Measurements from ENCODE around the gene MAGEC3. TPM values are rescaled to one million over a fixed set of nuclear protein-coding genes. Genes with fewer than 3 reads are reported as not detected.

MAGEC3 gene
- total RNA-seq, 4 donors from 2014 or later: not detected

DNA sequence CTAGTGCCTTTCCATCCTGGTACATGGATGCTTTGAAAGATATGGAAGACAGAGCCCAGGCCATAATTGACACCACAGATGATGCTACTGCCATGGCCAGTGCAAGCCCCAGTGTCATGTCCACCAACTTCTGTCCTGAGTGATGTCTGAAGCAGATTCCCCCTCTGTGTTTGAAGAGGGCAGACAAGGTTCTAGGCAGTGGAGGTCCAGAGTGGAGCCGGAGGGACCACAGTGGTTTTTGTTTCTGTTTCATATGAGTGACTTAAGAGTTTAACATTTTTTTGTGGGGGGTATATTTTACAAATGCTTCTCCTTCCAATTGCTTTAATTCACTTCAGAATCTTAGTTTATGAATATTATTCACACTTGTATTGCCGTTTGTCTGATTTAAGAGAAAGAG, 59.6 kb downstream of the MAGEC3 start:
- no peak overlapping the region for H3K4me3 ChIP-seq
- DNase-seq (ENCODE audit: low spot score in 2 of 2): no peak
- no peaks in the 10 kb centered on the region for H3K27me3 ChIP-seq
- H3K36me3 ChIP-seq: no peaks in the 10 kb centered on the region
- H3K4me1 ChIP-seq: no peaks in the 10 kb centered on the region
- no peaks in the 10 kb centered on the region for H3K9me3 ChIP-seq
- 87% methylated on average over 2 of the region's 2 CpGs for WGBS
- TF ChIP-seq EP300 (IDR thresholded peaks at IDR 0.05): no peak
- TF ChIP-seq, protein P1, sequence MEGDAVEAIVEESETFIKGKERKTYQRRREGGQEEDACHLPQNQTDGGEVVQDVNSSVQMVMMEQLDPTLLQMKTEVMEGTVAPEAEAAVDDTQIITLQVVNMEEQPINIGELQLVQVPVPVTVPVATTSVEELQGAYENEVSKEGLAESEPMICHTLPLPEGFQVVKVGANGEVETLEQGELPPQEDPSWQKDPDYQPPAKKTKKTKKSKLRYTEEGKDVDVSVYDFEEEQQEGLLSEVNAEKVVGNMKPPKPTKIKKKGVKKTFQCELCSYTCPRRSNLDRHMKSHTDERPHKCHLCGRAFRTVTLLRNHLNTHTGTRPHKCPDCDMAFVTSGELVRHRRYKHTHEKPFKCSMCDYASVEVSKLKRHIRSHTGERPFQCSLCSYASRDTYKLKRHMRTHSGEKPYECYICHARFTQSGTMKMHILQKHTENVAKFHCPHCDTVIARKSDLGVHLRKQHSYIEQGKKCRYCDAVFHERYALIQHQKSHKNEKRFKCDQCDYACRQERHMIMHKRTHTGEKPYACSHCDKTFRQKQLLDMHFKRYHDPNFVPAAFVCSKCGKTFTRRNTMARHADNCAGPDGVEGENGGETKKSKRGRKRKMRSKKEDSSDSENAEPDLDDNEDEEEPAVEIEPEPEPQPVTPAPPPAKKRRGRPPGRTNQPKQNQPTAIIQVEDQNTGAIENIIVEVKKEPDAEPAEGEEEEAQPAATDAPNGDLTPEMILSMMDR (IDR thresholded peaks at IDR 0.05): no peak
- no peak for TF ChIP-seq POLR2A (IDR thresholded peaks at IDR 0.05)
- no peak for TF ChIP-seq POLR2AphosphoS5 (IDR thresholded peaks at IDR 0.05)
- no peak overlapping the region for H3K27ac ChIP-seq

DNA sequence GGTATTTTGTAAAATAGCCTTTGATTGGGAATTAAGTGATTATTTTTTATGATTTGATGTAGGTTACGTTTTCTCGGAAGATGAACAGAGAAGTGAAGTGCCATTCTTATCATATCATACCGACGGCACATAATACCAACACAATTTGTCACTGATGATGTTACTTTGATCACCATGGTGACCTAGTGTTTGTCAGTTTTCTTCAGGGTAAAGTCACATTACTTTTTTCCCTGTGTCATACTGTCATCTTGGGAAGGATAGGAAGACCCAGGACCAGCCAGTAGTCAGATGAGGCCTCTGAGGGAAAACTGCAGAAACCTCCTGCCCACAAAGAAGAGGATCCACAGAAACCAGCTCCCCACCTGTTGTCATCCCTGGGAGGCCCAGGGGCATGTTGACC, 64.2 kb downstream of the MAGEC3 start:
- Histone ChIP-seq H3K36me3 (no peaks in the 10 kb centered on the region), H3K4me1 (no peaks in the 10 kb centered on the region), H3K27me3 (no peaks in the 10 kb centered on the region), H3K4me3 (no peak overlapping the region), H3K9me3 (no peaks in the 10 kb centered on the region), H3K27ac (no peak overlapping the region)
- TF ChIP-seq, protein P1 (IDR thresholded peaks at IDR 0.05): no peak
- TF ChIP-seq EP300 (IDR thresholded peaks at IDR 0.05): no peak
- TF ChIP-seq POLR2AphosphoS5 (IDR thresholded peaks at IDR 0.05): no peak
- TF ChIP-seq POLR2A (IDR thresholded peaks at IDR 0.05): no peak
- DNase-seq (ENCODE audit: low spot score in 2 of 2): no peak
- 89% methylated on average over 4 of the region's 4 CpGs for WGBS

DNA sequence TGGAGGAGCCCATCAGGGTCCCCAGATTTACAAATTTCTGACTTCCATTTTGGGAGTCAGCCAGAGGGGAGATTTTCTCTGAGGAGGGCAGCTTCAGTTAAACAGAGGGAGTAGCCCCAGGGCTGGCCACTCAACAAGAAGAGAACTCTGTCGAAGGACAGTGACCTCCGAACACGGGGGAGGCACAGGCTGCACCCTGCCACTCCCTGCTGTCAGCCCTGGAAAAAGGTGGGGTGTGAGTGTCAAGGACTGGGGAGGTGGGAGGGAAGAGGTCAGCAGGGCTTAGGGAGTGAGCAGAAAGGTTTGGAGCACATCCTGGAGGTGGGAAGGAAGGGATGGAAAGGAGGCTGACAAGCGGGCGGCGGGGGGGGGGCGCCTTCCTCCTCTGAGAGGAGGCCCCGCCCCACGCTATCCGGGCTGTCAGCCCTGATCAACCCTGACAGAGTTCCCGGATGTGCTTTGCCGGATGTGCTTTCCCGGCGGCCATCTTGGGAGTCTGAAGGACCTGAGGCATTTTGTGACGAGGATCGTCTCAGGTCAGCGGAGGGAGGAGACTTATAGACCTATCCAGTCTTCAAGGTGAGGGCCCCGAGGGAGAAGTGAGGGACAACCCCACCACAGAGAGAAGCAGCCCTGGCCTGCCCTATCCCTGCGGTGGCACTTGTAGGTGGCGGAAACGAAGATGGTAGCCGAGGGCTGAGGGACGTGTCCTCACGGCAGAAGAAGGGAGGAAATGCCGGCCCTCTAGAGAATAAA, 65.5 kb downstream of the MAGEC3 start, which contains the start of gene MAGEC1:
TSS of gene MAGEC1 (plus strand) at position 495 of the 756 bp plus-strand sequence. CDS start 1,179 bp downstream, outside the sequence.
- Histone ChIP-seq H3K4me3 (no peak within 1 kb of the TSS), H3K27ac (no peak within 1 kb of the TSS), H3K27me3 (no peaks in the 10 kb centered on the region), H3K36me3 (no peaks in the 10 kb centered on the region), H3K9me3 (no peaks in the 10 kb centered on the region), H3K4me1 (no peaks in the 10 kb centered on the region)
- DNase-seq (ENCODE audit: low spot score in 2 of 2): no peak
- WGBS: 88% methylated on average over 22 of the region's 25 CpGs
- TF ChIP-seq, protein P1 (IDR thresholded peaks at IDR 0.05): no peak
- TF ChIP-seq POLR2AphosphoS5 (IDR thresholded peaks at IDR 0.05): no peak
- no peak for TF ChIP-seq POLR2A (IDR thresholded peaks at IDR 0.05)
- TF ChIP-seq EP300 (IDR thresholded peaks at IDR 0.05): no peak

DNA sequence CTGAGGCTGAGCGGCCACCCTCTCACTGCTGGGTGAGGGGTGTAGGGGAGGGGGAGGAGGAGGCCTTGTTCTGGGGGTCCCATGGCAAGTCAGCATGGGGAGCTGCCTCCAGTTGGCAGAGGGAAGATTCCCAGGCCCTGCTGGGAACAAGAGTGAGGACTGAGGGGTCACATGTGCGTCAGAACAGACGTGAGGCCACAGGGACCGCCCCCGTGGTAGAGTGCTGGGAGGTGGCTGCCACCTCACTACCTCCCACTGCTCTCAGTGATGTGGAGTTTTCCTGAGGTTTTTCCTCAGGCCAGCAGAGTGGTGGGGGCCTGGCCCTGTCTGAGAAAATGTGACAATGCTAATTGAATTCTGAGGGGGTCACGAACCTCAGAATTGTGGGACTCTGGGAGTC, 66.1 kb downstream of the MAGEC3 start:
- H3K9me3 ChIP-seq: no peaks in the 10 kb centered on the region
- WGBS: 92% methylated on average over 5 of the region's 6 CpGs
- no peaks in the 10 kb centered on the region for H3K27me3 ChIP-seq
- TF ChIP-seq POLR2A (IDR thresholded peaks at IDR 0.05) (no peak), POLR2AphosphoS5 (IDR thresholded peaks at IDR 0.05) (no peak), EP300 (IDR thresholded peaks at IDR 0.05) (no peak)
- TF ChIP-seq, protein P1 (IDR thresholded peaks at IDR 0.05): no peak
- no peak overlapping the region for H3K4me3 ChIP-seq
- no peak for DNase-seq (ENCODE audit: low spot score in 2 of 2)
- H3K36me3 ChIP-seq: no peaks in the 10 kb centered on the region
- no peaks in the 10 kb centered on the region for H3K4me1 ChIP-seq
- no peak overlapping the region for H3K27ac ChIP-seq

DNA sequence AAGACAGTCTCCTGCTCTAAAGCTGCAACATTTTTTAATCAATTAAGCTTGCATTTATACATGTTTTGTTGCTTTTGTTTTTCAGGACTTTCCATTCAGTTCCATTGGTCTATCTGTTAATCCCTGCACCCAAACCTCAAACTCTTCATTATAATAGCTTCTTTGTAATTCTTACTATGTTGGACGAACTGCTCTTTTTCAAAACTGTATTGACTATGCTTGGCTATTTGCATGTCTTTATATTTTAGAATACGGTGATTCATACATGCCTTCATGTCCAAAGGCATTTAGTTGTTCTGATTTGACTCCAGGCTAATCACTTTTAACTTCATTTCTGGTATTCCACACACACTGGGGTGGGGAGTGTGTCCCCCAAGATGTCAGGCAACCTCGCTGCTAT, 79.7 kb downstream of the MAGEC3 start:
- WGBS: 46% methylated on average over 3 of the region's 3 CpGs
- Histone ChIP-seq H3K4me1 (no peaks in the 10 kb centered on the region), H3K9me3 (no peaks in the 10 kb centered on the region), H3K36me3 (no peaks in the 10 kb centered on the region), H3K27ac (no peak overlapping the region), H3K4me3 (no peak overlapping the region), H3K27me3 (no peaks in the 10 kb centered on the region)
- TF ChIP-seq POLR2AphosphoS5 (IDR thresholded peaks at IDR 0.05): no peak
- no peak for TF ChIP-seq POLR2A (IDR thresholded peaks at IDR 0.05)
- no peak for TF ChIP-seq EP300 (IDR thresholded peaks at IDR 0.05)
- TF ChIP-seq, protein P1 (IDR thresholded peaks at IDR 0.05): no peak
- DNase-seq (ENCODE audit: low spot score in 2 of 2): no peak
